GM18951 (cell line): ENCODE measurements around the gene RPL38.

Experiments
- POLR2A ChIP-seq: IDR thresholded peaks from 4 replicates; pipeline ENCODE4 v1.6.1; 2011; ENCODE audit warnings: mild to moderate bottlenecking; ENCODE audit not compliant: insufficient read length, insufficient read depth; ENCODE audit errors: extremely low read depth
- in situ Hi-C: fragments of 300-500 bp; cut with MboI; formaldehyde crosslinking; loops from one replicate; pipeline ENCODE4 v1.12.0; 2022; ENCODE audit warnings: low sequenced_read_pairs, mixed read lengths, inconsistent platforms; ENCODE audit not compliant: unreplicated experiment

RPL38 gene

GRCh38 chr17:74206332-74206818, 2.9 kb downstream of the RPL38 start:
- TF ChIP-seq POLR2A = no peak
- in situ Hi-C loops = no loop called here

GRCh38 chr17:74210191-74211140, 7.0 kb downstream of the RPL38 start:
- in situ Hi-C loops = no loop called here
- peak; percentile 17 for TF ChIP-seq POLR2A

- in situ Hi-C loops = no loop called here
- TF ChIP-seq POLR2A = no peak
These were observed 7.8 kb downstream of the RPL38 start for GRCh38 chr17:74211141-74211911.

GRCh38 chr17:74211912-74212208, 8.4 kb downstream of the RPL38 start:
- in situ Hi-C loops = no loop called here
- TF ChIP-seq POLR2A = no peak

- in situ Hi-C loops = no loop called here
- TF ChIP-seq POLR2A = no peak
These were observed 8.9 kb downstream of the RPL38 start for GRCh38 chr17:74212209-74212912.

GRCh38 chr17:74212913-74213791, 9.7 kb downstream of the RPL38 start, which contains the start of gene TTYH2:
Gene TTYH2 (plus strand): TSS chr17:74213571. CDS start chr17:74213588, 17 bp downstream.
- in situ Hi-C loops = no loop called here
- TF ChIP-seq POLR2A = peak; percentile 40

GRCh38 chr17:74213861-74214391, 10.4 kb downstream of the RPL38 start:
- in situ Hi-C loops = no loop called here
- TF ChIP-seq POLR2A = no peak

- TF ChIP-seq POLR2A = no peak
- in situ Hi-C loops = no loop called here
These were observed 11.2 kb downstream of the RPL38 start for GRCh38 chr17:74214484-74215341.

- no peak for TF ChIP-seq POLR2A
- in situ Hi-C loops = no loop called here
These were observed 11.9 kb downstream of the RPL38 start for GRCh38 chr17:74215342-74215727.

- in situ Hi-C loops = no loop called here
- no peak for TF ChIP-seq POLR2A
These were observed 13.0 kb downstream of the RPL38 start for GRCh38 chr17:74216505-74216904.

GRCh38 chr17:74217037-74217730, 13.7 kb downstream of the RPL38 start:
- in situ Hi-C loops = no loop called here
- no peak for TF ChIP-seq POLR2A
